HG02973 (cell line): ENCODE measurements around the gene MUC5AC.
"Not testable (repeated sequence)": the region's sequence is repeated elsewhere in the genome, so short reads cannot be mapped to it uniquely, and the experiment has no call there.

ENCODE experiments used
- ATAC-seq: cut with Tn5 transposase; IDR thresholded peaks from one replicate; pipeline ENCODE4 v1.9.1; 2021; ENCODE audit warnings: moderate library complexity; ENCODE audit not compliant: unreplicated experiment

The MUC5AC gene

DNA sequence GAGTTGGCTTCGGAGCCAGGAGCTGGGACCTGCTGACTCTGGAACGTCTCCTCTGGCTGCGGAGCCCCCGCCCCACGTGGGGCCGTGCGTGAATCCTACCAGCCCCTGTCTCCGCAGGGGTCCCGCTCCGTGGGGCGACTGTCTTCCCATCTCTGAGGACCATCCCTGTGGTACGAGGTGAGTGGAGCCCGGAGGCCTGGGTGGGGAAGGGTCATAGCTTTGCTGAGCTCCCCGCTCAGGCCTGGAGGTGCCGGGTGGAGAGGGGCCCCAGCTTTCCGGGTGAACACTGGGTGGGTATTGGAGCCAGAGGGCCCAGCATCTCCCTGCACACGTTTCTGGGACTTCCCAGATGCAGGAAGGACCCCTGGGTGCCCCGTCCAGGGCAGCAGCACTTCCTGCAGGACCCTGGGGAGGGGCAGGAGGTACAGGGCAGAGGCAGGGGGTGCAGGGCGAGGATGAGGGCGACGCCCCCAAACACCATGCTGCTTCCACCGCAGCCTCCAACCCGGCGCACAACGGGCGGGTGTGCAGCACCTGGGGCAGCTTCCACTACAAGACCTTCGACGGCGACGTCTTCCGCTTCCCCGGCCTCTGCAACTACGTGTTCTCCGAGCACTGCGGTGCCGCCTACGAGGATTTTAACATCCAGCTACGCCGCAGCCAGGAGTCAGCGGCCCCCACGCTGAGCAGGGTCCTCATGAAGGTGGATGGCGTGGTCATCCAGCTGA, 3.8 kb downstream of the MUC5AC start:
- ATAC-seq = no peak

DNA sequence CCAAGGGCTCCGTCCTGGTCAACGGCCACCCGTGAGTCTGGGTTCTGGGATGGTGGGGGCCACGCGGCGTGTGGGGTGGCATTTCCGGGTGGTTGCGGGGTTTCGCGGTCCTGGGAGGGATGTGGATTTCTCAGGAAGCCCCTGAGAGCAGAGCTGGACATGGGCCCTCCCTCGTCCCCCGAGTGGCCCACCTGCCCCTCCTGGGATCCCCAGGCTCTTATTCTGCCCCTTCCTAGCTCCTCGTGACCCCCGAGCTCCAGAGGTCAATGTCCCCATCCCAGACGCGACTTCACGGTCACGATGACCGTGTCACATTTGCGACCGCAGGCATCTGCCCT, 4.4 kb downstream of the MUC5AC start:
- no peak for ATAC-seq

DNA sequence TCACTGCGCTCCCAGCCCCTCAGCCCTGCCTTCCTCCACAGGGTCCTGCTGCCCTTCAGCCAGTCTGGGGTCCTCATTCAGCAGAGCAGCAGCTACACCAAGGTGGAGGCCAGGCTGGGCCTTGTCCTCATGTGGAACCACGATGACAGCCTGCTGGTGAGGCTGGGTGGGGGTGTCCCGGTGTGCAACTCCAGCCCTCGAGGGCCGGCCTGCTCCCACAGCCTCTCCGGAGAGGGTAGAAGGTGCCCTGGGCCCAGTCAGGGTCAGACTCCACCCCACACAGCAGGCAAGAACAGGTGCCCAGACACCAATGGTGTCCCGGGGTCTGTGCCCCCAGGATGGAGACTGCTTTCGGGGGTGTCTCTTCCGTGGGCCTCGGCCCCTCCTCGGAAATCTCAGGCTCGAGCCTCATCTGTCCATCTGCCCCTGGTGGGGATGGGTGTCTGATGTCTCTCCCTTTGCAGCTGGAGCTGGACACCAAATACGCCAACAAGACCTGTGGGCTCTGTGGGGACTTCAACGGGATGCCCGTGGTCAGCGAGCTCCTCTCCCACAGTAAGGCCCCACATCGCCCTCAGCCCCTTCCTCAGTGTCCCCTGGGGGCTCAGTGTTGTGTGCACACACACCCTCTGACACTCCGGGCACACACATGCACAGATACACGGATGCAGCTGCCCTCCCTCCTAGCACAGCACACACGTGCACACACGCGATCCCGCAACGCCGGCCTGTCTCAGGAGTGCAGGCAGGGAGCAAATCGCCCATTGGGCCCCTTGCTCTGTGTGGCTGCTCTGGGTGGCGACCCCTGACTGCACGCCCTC, 4.9 kb downstream of the MUC5AC start:
- ATAC-seq = no peak

DNA sequence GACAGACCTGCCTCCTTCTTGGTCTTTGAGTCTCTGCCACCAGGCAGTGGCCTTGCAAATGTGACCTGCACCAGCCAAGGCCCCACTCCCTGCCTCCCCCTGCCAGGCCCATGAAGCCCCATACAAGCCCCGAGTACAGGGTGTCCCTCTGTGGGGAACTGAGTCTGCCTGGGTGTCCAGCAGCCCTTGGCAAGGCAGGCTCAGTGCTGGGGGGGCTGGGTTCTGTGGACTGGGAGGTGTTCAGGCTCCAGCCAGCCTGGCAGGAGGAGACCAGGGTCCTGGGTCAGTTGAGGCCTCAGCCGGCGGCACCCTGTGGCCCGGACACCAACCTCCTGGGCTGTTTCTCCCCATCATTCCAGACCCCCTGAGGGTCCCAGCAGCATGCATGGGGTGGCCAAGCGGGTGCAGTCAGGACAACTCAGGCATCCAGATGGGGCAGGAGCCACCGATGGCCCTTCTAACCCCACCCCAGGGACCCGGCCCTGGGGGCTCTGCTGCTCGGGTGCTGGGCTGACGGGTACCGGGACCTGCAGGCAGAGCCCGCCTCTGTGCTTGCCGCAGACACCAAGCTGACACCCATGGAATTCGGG, 5.7 kb downstream of the MUC5AC start:
- ATAC-seq = no peak

DNA sequence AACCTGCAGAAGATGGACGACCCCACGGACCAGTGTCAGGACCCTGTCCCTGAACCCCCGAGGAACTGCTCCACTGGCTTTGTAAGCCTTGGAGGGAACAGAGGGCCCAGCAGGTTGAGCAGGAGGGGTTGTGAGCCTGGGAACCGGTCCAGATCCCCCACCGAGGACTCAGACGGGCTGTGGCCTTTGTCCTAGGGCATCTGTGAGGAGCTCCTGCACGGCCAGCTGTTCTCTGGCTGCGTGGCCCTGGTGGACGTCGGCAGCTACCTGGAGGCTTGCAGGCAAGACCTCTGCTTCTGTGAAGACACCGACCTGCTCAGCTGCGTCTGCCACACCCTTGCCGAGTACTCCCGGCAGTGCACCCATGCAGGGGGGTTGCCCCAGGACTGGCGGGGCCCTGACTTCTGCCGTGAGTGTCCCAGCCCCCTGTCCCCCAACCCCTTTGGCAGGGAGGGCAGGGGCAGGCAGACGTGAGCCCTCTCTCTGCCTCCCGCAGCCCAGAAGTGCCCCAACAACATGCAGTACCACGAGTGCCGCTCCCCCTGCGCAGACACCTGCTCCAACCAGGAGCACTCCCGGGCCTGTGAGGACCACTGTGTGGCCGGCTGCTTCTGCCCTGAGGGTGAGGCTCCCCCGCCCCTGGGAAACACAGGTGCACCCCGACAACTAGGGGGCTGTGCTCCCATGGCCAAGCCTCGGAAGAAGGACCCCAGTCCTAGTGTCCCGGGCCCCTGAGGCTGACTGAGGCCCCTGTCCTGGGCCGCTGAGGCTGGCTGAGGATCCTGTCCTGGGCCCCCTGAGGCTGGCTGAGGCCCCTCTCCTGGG, 6.4 kb downstream of the MUC5AC start:
- ATAC-seq = no peak

DNA sequence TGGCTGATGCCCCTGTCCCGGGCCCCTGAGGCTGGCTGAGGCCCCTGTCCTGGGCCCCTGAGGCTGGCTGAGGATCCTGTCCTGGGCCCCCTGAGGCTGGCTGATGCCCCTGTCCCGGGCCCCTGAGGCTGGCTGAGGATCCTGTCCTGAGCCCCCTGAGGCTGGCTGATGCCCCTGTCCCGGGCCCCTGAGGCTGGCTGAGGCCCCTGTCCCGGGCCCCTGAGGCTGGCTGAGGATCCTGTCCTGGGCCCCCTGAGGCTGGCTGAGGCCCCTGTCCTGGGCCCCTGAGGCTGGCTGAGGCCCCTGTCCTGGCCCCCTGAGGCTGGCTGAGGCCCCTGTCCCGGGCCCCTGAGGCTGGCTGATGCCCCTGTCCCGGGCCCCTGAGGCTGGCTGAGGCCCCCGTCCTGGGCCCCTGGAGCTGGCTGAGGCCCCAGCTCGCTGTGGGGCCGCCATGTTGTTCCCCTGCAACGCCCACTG, 7.1 kb downstream of the MUC5AC start:
- ATAC-seq = not testable (repeated sequence)

DNA sequence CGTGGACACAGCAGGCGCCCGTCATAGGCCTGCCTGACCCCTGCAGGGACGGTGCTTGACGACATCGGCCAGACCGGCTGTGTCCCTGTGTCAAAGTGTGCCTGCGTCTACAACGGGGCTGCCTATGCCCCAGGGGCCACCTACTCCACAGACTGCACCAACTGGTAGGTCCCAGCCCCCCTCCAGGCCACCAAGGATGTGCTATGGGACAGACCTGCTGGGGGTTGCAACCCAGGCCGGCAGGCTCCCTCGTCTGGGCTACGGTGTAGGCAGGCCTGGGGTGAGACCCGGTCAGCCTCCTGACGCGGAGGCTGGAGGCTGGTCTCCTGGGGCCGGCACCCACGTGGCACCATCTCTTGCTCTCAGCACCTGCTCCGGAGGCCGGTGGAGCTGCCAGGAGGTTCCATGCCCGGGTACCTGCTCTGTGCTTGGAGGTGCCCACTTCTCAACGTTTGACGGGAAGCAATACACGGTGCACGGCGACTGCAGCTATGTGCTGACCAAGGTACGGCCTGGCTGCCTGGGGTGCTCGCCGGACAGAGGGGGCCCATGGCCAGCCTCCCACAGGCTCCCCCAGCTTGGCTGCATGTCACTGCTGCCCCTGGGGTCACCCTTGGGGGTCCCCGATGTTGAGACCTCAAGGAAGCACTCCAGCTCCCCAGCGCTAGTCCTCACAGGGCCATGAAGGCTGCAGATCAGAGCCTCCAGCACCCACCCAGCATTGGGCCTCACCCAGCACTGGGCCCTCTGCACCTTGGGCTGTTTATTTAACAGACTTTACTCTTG, 7.7 kb downstream of the MUC5AC start:
- ATAC-seq = no peak

DNA sequence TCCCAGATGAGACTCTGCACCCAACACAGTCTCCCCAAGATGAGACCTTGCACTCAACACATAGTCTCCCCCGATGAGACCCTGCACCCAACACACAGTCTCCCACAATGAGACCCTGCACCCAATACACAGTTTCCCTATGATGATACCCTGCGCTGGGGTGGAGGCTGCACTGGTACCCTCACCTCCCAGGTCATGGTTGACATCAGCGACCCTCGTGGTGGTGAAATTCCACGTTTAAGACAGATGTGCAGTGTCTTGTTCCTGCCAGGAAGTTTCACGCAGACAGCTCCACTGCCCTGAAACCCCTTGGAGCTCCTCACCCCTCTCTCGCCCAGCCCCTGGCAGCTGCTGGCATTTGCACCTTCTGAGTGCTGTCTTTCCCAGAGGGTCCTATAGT, 9.5 kb downstream of the MUC5AC start:
- no peak for ATAC-seq

DNA sequence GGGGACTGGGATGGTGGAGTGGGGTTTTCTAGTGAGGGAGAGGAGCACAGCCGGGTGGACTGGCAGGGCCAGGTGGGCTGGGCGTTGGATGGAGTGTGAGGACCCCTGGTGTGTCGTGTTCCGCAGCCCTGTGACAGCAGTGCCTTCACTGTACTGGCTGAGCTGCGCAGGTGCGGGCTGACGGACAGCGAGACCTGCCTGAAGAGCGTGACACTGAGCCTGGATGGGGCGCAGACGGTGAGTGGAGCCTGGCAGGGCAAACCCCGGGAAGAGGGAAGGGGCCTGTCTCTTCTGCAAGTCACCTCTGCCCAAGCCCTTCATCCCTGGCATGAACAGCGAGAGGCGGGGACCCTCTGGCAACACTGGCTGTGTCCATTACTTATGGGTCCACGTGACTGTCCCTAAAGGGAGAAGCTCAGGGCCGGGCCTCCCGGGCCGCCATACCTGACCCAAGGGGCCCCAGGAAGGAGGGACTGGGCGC, 10.0 kb downstream of the MUC5AC start:
- ATAC-seq = no peak

DNA sequence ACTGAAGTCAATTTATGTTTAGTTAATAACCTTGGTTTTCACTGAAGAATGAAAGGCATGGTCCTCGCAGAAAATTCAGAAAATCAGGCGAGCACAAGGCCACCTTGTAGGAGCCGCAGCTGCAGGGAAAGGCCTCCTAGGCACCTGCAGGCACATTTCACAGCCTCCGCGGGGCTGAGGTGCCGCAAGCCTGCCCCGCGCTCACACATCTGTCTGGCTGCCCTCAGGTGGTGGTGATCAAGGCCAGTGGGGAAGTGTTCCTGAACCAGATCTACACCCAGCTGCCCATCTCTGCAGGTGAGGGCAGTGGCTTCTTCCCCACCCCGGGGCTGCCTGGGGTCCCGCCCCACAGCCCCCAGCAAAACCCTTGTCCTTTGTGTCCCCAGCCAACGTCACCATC, 10.5 kb downstream of the MUC5AC start:
- no peak for ATAC-seq

DNA sequence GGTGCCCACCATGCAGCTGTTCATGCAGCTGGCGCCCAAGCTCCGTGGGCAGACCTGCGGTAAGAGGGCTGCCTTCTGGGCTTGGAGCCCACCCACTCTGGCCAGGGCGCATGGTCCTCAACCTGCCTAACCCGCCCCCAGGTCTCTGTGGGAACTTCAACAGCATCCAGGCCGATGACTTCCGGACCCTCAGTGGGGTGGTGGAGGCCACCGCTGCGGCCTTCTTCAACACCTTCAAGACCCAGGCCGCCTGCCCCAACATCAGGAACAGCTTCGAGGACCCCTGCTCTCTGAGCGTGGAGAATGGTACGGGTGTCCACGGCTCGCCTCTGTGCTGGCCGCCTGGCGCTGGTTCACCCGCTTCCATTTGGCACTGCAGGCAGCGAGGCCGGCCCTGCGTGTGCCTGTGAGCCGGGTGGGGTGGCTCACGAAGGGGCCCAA, 11.0 kb downstream of the MUC5AC start:
- ATAC-seq = no peak

DNA sequence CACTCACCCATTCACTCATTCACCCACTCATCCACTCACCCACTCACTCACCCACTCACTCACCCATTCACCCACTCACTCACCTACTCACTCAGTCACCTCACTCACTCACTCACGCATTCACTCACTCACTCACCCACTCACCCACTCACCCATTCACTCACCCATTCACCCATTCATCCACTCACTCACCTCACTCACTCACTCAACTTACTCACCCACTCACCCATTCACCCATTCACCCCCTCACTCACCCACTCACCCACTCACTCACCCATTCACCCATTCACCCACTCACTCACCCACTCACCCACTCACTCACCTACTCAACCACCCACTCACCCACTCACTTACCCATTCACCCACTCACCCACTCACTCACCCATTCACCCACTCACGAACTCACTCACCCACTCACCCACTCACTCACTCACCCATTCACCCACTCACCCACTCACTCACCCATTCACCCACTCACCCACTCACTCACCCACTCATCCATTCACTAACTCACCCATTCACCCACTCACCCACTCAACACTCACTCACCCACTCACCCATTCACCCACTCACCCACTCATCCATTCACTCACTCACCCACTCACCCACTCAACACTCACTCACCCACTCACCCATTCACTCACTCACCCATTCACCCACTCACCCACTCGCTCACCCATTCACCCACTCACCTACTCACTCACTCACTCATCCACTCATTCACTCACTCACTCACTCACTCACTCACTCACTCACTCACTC, 13.7 kb downstream of the MUC5AC start:
- ATAC-seq = no peak

DNA sequence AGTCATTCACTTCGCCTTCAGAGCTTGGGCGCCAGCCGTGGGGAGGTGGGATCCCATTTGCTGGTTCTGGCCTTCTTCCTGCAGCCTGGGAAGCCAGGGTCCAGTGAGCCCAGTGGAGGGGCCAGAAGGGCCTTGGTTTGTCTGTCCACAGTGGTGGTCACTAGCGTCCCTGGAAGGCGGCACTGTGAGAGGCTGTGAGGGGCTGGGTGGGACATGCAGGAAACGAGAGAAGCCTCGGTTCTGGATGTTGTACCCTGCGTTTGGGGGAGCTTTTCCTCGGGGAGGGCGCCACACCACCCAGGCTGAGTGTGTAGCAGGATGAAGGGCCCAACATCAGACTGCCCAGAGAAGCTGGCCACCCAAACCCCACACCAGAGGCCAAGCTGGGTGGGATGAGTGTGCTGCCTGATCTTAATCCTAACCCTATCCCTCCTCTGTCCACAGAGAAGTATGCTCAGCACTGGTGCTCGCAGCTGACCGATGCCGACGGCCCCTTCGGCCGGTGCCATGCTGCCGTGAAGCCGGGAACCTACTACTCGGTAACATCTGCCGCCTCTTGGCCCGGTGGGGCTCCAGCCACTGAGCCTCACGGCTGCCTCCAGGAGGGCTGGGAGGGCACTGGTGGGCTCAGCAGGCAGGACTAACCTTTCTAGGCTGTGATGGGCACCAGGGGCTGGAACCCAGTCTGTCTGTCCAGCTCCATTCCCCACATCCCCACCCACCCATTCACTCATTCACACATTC, 14.4 kb downstream of the MUC5AC start:
- no peak for ATAC-seq

DNA sequence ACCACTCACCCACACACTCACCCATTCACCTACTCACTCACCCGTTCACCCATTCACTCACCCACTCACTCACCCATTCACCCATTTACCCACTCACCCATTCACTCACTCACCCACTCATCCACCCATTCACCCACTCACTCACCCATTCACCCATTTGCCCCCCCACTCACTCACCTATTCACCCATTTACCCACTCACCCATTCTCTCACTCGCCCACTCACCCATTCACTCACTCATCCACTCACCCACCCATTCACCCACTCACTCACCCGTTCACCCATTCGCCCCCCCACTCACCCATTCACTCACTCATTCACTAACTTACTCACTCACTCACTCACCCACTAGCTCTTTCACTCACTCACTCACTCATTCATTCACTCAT, 15.0 kb downstream of the MUC5AC start:
- ATAC-seq = no peak

DNA sequence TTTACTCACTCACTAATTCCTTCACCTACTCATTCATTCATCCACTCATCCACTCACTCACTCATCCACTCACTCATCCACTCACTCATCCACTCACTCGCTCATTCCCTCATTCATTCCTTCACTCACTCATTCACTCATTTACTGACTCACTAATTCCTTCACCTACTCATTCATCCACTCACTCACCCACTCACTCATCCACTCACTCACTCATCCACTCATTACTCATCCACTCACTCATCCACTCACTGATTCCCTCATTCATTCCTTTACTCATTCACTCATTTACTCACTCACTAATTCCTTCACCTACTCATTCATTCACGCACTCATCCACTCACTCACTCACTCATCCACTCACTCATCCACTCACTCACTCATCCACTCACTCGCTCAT, 15.6 kb downstream of the MUC5AC start:
- not testable (repeated sequence) for ATAC-seq

DNA sequence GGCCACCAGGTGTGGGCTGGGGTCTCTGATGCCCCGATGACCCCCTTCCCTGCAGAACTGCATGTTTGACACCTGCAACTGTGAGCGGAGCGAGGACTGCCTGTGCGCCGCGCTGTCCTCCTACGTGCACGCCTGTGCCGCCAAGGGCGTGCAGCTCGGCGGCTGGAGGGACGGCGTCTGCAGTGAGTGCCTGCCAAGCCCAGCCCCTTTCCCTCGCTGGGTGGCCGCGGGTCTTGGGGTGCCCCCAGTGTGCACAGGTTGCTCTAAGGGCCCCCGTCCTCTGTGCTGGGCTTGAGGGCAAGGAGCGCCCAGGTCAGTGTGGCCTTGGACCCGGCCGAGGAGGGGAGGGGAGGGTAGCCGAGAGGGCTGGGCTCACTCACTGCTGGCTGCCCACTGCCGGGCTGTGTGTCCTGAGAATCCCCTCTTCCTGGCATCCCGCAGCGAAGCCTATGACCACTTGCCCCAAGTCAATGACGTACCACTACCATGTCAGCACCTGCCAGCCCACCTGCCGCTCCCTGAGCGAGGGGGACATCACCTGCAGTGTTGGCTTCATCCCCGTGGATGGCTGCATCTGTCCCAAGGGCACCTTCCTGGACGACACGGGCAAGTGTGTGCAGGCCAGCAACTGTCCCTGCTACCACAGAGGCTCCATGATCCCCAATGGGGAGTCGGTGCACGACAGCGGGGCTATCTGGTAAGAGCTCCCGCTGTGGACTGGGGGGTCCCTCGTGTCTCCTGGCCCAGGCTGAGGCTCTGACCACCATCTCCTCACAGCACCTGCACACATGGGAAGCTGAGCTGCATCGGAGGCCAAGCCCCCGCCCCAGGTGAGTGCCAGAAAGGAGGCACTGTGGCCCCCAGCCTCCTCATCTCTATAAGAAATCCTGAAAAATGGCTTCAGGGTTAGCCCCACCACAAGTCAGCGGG, 17.0 kb downstream of the MUC5AC start:
- ATAC-seq = no peak

DNA sequence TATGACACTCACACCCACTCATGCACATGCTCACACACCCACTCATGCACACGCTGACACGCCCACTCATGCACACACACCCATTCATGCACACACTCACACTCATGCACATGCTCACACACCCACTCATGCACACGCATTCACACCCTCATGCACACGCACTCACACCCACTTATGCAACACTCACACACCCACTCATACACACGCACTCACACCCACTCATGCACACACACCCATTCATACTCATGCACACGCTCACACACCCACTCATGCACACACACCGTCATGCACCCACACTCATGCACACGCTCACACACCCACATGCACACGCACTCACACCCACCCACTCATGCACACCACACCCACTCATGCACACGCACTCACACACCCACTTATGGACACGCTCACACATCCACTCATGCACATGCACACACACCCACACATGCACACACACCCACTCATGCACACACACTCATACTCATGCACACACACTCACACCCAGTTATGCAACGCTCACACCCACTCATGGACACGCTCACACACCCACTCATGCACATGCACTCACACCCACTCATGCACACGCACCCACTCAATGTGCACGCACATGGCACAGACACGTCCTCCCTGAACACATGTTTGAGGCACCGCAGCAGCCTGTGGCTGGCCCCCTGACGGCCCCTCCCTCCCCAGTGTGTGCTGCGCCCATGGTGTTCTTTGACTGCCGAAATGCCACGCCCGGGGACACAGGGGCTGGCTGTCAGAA, 17.9 kb downstream of the MUC5AC start:
- no peak for ATAC-seq
